IPS-18c (cell line): ENCODE results near the gene LRRC8A.

Experiments
- H3K4me3 ChIP-seq: 2 replicates; pipeline ENCODE4 v1.7.0; 2013; ENCODE audit warnings: low read depth, mild to moderate bottlenecking, low read length, moderate library complexity; ENCODE audit not compliant: insufficient read depth
- H3K9me3 ChIP-seq: one replicate; pipeline ENCODE4 v1.6.1; 2013; ENCODE audit warnings: mild to moderate bottlenecking, low read length, moderate library complexity; ENCODE audit not compliant: control insufficient read depth, insufficient read depth

Gene LRRC8A

GRCh38 chr9:128893354-128893753 is 11.4 kb downstream of the LRRC8A start:
- Histone ChIP-seq H3K4me3 (no peak overlapping the region), H3K9me3 (no peaks in the 10 kb centered on the region)

GRCh38 chr9:128894764-128895163 is 12.8 kb downstream of the LRRC8A start:
- no peaks in the 10 kb centered on the region for H3K9me3 ChIP-seq
- H3K4me3 ChIP-seq, result no peak overlapping the region

GRCh38 chr9:128895556-128895955 is 13.6 kb downstream of the LRRC8A start:
- no peaks in the 10 kb centered on the region for H3K9me3 ChIP-seq
- H3K4me3 ChIP-seq, result no peak overlapping the region

GRCh38 chr9:128898382-128898781 is 16.4 kb downstream of the LRRC8A start:
- Histone ChIP-seq H3K4me3 (no peak overlapping the region), H3K9me3 (no peaks in the 10 kb centered on the region)

- Histone ChIP-seq H3K4me3 (no peak overlapping the region), H3K9me3 (no peaks in the 10 kb centered on the region)
Measured at GRCh38 chr9:128898845-128899565, 17.1 kb downstream of the LRRC8A start.

GRCh38 chr9:128899566-128900322 is 17.8 kb downstream of the LRRC8A start:
- Histone ChIP-seq H3K4me3 (no peak overlapping the region), H3K9me3 (no peaks in the 10 kb centered on the region)

- H3K4me3 ChIP-seq, result no peak overlapping the region
- H3K9me3 ChIP-seq, result no peaks in the 10 kb centered on the region
Measured at GRCh38 chr9:128901379-128901778, 19.4 kb downstream of the LRRC8A start.

GRCh38 chr9:128901822-128902221 is 19.9 kb downstream of the LRRC8A start:
- H3K4me3 ChIP-seq, result no peak overlapping the region
- no peaks in the 10 kb centered on the region for H3K9me3 ChIP-seq

- H3K4me3 ChIP-seq, result no peak overlapping the region
Measured at GRCh38 chr9:128902351-128903078, 20.6 kb downstream of the LRRC8A start.

GRCh38 chr9:128903079-128903461 is 21.1 kb downstream of the LRRC8A start:
- H3K4me3 ChIP-seq, result no peak overlapping the region

More at GRCh38 chr9:128902351-128903078, 20.6 kb downstream of the LRRC8A start:
- H3K9me3 ChIP-seq, result no peaks in the 10 kb centered on the region

GRCh38 chr9:128903871-128904620 is 22.1 kb downstream of the LRRC8A start:
- Histone ChIP-seq H3K9me3 (no peaks in the 10 kb centered on the region), H3K4me3 (no peak overlapping the region)

More at GRCh38 chr9:128903079-128903461, 21.1 kb downstream of the LRRC8A start:
- H3K9me3 ChIP-seq, result no peaks in the 10 kb centered on the region

GRCh38 chr9:128905964-128906363 is 24.0 kb downstream of the LRRC8A start:
- no peaks in the 10 kb centered on the region for H3K9me3 ChIP-seq
- no peak overlapping the region for H3K4me3 ChIP-seq

- no peak overlapping the region for H3K4me3 ChIP-seq
- H3K9me3 ChIP-seq, result no peaks in the 10 kb centered on the region
Measured at GRCh38 chr9:128906741-128907140, 24.8 kb downstream of the LRRC8A start.

- H3K9me3 ChIP-seq, result no peaks in the 10 kb centered on the region
- no peak overlapping the region for H3K4me3 ChIP-seq
Measured at GRCh38 chr9:128908372-128908771, 26.4 kb downstream of the LRRC8A start.

- no peak overlapping the region for H3K4me3 ChIP-seq
- H3K9me3 ChIP-seq, result no peaks in the 10 kb centered on the region
Measured at GRCh38 chr9:128909859-128910258, 27.9 kb downstream of the LRRC8A start.

GRCh38 chr9:128910906-128911305 is 29.0 kb downstream of the LRRC8A start:
- no peaks in the 10 kb centered on the region for H3K9me3 ChIP-seq
- H3K4me3 ChIP-seq, result no peak overlapping the region

GRCh38 chr9:128911529-128912035 is 29.6 kb downstream of the LRRC8A start:
- H3K4me3 ChIP-seq, result no peak overlapping the region
- no peaks in the 10 kb centered on the region for H3K9me3 ChIP-seq
